Stimulated activated naive CD4-positive, alpha-beta T cell treated with Interleukin-2 at 50 U/mL for 16 hours (primary cell): ENCODE measurements around the gene FRYL.
"Not testable (repeated sequence)": the region's sequence is repeated elsewhere in the genome, so short reads cannot be mapped to it uniquely, and the experiment has no call there.

Experiments
- DNase-seq: peaks from one replicate; lab custom pipeline; 2025; lab: John Stamatoyannopoulos, UW

The FRYL gene

GRCh38 chr4:48779998-48780864 lies at the start of gene FRYL:
Gene FRYL, minus strand, starts transcription at chr4:48780279. Its CDS starts 145,869 bp downstream, at chr4:48634410.
- DNase-seq = peak; percentile 99

GRCh38 chr4:48827622-48828021 lies 47.5 kb upstream of the FRYL start:
- DNase-seq = no peak

- not testable (repeated sequence) for DNase-seq
Observed at GRCh38 chr4:48821431-48821830, 41.4 kb upstream of the FRYL start.

- no peak for DNase-seq
Observed at GRCh38 chr4:48816971-48817370, 36.9 kb upstream of the FRYL start.

GRCh38 chr4:48816297-48816696 lies 36.2 kb upstream of the FRYL start:
- DNase-seq = not testable (repeated sequence)

- no peak for DNase-seq
Observed at GRCh38 chr4:48815483-48815882, 35.4 kb upstream of the FRYL start.

- no peak for DNase-seq
Observed at GRCh38 chr4:48813964-48814363, 33.9 kb upstream of the FRYL start.

GRCh38 chr4:48812866-48813265 lies 32.8 kb upstream of the FRYL start:
- DNase-seq = no peak

- DNase-seq = no peak
Observed at GRCh38 chr4:48804584-48805301, 24.7 kb upstream of the FRYL start.

GRCh38 chr4:48801016-48801715 lies 21.1 kb upstream of the FRYL start:
- DNase-seq = no peak

- not testable (repeated sequence) for DNase-seq
Observed at GRCh38 chr4:48800155-48800554, 20.1 kb upstream of the FRYL start.

- DNase-seq = no peak
Observed at GRCh38 chr4:48799157-48799556, 19.1 kb upstream of the FRYL start.

- DNase-seq = no peak
Observed at GRCh38 chr4:48798117-48798516, 18.0 kb upstream of the FRYL start.

- DNase-seq = no peak
Observed at GRCh38 chr4:48796927-48797679, 17.0 kb upstream of the FRYL start.

- DNase-seq = no peak
Observed at GRCh38 chr4:48796191-48796926, 16.3 kb upstream of the FRYL start.

- no peak for DNase-seq
Observed at GRCh38 chr4:48795108-48795507, 15.0 kb upstream of the FRYL start.

- peak; percentile 2 for DNase-seq
Observed at GRCh38 chr4:48792348-48793006, 12.4 kb upstream of the FRYL start.

GRCh38 chr4:48791313-48791712 lies 11.2 kb upstream of the FRYL start:
- DNase-seq = no peak

GRCh38 chr4:48790561-48790960 lies 10.5 kb upstream of the FRYL start:
- DNase-seq = no peak

- no peak for DNase-seq
Observed at GRCh38 chr4:48787056-48787455, 7.0 kb upstream of the FRYL start.

GRCh38 chr4:48786549-48786948 lies 6.5 kb upstream of the FRYL start:
- no peak for DNase-seq
